ENCODE data around the gene SMAD6.
"Not testable (repeated sequence)": the region's sequence is repeated elsewhere in the genome, so short reads cannot be mapped to it uniquely, and the experiment has no call there.

The SMAD6 gene

GRCh38 chr15:66743703-66744536 is 41.9 kb downstream of the SMAD6 start:
- DNase-seq: no peak

GRCh38 chr15:66744610-66745279 is 42.7 kb downstream of the SMAD6 start:
- DNase-seq: no peak

- no peak for DNase-seq
Observed at GRCh38 chr15:66745530-66746230, 43.6 kb downstream of the SMAD6 start.

GRCh38 chr15:66746231-66746605 is 44.2 kb downstream of the SMAD6 start:
- DNase-seq: no peak

- DNase-seq: no peak
Observed at GRCh38 chr15:66747223-66747622, 45.2 kb downstream of the SMAD6 start.

GRCh38 chr15:66747886-66748707 is 46.1 kb downstream of the SMAD6 start:
- DNase-seq: no peak

- no peak for DNase-seq
Observed at GRCh38 chr15:66748708-66749035, 46.6 kb downstream of the SMAD6 start.

GRCh38 chr15:66749841-66750575 is 48.0 kb downstream of the SMAD6 start:
- no peak for DNase-seq

GRCh38 chr15:66750609-66751008 is 48.6 kb downstream of the SMAD6 start:
- DNase-seq: no peak

- DNase-seq: no peak
Observed at GRCh38 chr15:66751579-66751978, 49.5 kb downstream of the SMAD6 start.

GRCh38 chr15:66752078-66752477 is 50.0 kb downstream of the SMAD6 start:
- DNase-seq: no peak

- no peak for DNase-seq
Observed at GRCh38 chr15:66753687-66754377, 51.8 kb downstream of the SMAD6 start.

- no peak for DNase-seq
Observed at GRCh38 chr15:66754789-66755188, 52.8 kb downstream of the SMAD6 start.

- DNase-seq: no peak
Observed at GRCh38 chr15:66755298-66756068, 53.4 kb downstream of the SMAD6 start.

- DNase-seq: no peak
Observed at GRCh38 chr15:66756295-66756694, 54.3 kb downstream of the SMAD6 start.

GRCh38 chr15:66757030-66757429 is 55.0 kb downstream of the SMAD6 start:
- no peak for DNase-seq

- no peak for DNase-seq
Observed at GRCh38 chr15:66757521-66757920, 55.5 kb downstream of the SMAD6 start.

GRCh38 chr15:66758217-66758616 is 56.2 kb downstream of the SMAD6 start:
- DNase-seq: not testable (repeated sequence)

GRCh38 chr15:66758844-66759243 is 56.8 kb downstream of the SMAD6 start:
- no peak for DNase-seq

GRCh38 chr15:66760097-66760967 is 58.3 kb downstream of the SMAD6 start:
- no peak for DNase-seq

Measured in CD4-positive, alpha-beta T cell treated with Interleukin-12 subunit alpha and Interleukin-12 subunit beta, for 1 hour (primary cell).